HL-60/S4 treated with retinoic acid at 250 ng/mL for 4 days and 3 days (cell line): Measurements from ENCODE around the gene LAD1.

Source experiments
- in situ Hi-C: fragments of 300-500 bp; cut with MboI; formaldehyde crosslinking; loops from 2 replicates; pipeline ENCODE4 v1.7.0; 2022; ENCODE audit warnings: low sequenced_read_pairs

Gene LAD1

DNA sequence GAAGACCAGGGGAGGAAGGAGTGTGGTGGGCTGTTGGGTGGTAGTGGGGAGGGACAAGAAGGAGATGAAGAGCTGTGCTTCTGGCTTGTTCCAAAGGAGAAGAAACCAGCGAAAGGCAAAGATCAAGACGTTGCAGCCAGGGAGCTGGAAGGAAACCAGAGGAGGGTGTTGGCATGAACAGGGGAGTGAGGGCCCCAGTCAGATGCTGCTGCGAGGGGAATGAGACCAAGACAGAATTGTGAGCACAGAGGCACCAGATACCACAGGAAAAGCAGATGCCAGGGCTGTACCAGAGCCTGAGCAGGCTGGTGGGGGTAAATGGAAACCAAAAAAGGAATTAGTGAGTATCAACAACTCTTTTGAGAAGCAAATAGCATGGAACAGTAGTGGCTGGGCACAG lies 6.0 kb downstream of the LAD1 start:
- in situ Hi-C loops: no loop called here

- in situ Hi-C loops: no loop called here
These were observed 7.2 kb downstream of the LAD1 start for GRCh38 chr1:201391651-201392511.

DNA sequence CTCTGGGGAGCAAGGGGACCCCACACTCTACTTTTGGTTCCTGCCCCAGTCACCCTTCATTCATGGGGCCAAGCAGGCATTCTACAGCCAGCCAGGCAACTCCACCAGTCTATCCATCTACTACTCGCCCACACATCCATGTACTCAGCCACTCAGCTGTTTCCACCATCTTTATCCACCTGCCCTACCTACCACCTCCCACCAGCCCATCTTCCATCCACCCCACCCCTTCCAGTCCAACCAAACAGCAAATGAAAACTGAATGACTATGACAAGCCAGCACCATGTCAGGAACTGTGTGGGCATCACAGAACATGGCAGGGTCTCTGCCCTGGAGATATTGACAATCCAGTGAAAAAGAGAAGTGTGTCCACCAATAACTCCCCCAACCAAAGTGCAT lies 7.9 kb downstream of the LAD1 start:
- in situ Hi-C loops: no loop called here

GRCh38 chr1:201389051-201389450 lies 10.1 kb downstream of the LAD1 start:
- in situ Hi-C loops: no loop called here

DNA sequence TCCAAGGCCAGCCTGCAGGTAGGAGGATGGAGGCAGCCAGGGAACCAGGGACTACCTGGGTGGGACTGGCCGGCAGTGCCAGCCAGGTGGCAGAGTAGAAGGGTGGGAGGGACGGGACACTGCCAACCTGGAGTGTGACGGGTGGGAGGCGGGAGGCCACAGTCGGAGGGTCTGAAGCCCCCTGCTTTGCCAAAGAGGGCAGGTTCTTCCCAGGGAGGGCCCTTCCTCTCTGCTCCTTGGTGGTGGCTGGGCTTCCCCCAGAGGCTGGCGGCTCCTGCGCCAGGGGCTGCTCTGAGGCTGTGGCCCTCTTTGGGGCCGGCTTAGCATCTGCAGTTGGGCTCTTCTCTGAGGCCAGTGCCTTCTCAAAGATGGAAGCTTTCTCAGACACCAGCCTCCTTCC lies 12.9 kb downstream of the LAD1 start:
- in situ Hi-C loops: no loop called here

DNA sequence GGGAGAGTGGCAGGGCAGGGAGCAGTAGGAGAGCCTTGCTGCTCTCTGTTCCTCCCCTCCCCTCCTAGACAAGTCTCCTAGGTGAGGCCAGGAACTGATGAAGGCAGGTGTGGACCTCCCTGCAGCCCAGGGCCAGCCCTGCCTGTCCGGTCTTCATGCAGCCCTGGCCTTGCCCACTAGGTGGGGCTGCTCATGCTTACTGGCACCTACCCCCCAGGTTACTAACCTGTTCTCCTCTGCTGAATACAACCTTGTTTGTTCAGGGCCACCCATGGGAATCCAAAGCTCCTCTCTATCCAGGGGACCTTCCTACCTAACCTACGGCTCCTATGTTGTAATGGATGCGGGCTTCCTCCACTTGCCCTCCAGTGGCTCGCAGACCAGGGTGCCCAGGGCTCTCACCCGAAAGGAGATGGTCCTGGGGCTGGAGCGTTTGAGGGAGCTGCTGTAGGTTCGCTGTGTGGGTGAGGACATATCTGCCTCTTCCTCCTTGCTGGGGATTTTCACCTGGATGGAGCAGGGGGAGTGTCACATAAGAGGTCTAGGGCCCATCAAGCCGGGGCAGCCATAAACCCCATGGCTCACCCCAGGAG lies 13.7 kb downstream of the LAD1 start:
- in situ Hi-C loops: no loop called here

- in situ Hi-C loops: no loop called here
These were observed 14.7 kb downstream of the LAD1 start for GRCh38 chr1:201384406-201384782.

GRCh38 chr1:201383647-201384405 lies 15.3 kb downstream of the LAD1 start:
- in situ Hi-C loops: no loop called here

- in situ Hi-C loops: no loop called here
These were observed 18.0 kb downstream of the LAD1 start for GRCh38 chr1:201381130-201381529.

DNA sequence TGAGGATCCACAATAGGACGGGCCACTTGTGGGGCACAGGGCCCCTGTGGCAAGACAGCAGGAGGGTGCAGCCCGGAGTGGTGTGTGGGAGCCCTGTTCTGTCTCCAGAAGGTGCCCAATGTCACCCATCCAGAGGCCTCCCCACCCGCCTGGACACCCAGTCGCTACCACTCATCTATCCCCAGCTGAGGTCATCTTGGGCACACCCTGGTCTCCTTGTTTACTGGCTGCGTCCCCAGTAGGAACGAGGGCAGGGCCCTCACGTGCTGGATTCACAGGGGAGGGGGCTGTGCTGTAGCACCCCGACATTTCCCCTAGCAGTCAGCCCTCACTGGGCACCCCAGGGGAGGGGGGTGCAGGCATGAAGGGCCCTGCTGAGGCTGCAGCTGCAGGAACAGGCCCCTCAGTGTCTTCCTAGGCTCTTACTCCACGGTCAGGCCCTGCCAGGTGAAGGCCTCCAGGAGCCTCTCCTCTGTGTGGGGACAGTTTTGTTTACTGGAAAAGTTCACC lies 19.3 kb downstream of the LAD1 start:
- in situ Hi-C loops: no loop called here

DNA sequence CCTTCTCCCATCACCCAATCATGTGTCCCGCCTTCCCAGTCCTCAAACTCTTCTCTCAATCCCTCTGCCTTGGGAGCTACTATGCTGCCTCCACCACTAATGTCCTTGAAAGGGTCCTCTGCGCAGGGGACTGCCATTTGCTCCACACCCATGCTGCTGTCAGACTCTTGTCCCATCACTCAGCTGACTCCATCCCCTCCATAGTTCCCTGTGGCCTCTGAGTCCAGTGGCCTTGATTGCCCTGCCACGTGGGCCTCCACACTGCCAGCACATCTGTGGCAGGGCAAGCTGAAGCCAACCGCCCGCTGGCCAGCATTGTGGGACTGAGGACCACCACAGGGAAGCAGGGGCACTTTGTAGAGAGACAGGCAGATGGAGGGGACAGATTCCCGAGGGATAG lies 20.3 kb downstream of the LAD1 start:
- in situ Hi-C loops: no loop called here

- in situ Hi-C loops: no loop called here
These were observed 21.5 kb downstream of the LAD1 start, which contains the start of gene TNNT2 for GRCh38 chr1:201377611-201378092. Gene TNNT2, minus strand, starts transcription at chr1:201377680. Its CDS starts 4,426 bp downstream, at chr1:201373254.

- in situ Hi-C loops: no loop called here
These were observed 22.4 kb downstream of the LAD1 start for GRCh38 chr1:201376464-201377374.

DNA sequence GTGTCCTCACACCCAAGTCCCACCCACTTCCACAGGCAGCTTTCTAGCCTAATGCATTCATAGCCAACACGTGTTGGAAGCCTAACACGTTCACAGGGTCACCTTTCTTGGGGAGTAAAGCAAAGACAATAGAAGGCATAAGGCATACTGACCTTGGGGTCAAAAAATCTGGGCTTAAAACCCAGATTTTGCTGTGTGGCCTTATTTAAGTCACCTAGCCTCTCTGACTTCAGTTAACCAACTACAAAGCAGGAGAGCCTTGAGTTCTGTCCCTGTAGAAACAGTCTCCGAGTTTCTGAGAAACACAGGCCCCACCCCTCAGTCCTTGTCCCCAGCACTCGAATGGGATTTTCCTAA lies 23.0 kb downstream of the LAD1 start:
- in situ Hi-C loops: no loop called here

- in situ Hi-C loops: no loop called here
These were observed 24.0 kb downstream of the LAD1 start for GRCh38 chr1:201375169-201375568.

DNA sequence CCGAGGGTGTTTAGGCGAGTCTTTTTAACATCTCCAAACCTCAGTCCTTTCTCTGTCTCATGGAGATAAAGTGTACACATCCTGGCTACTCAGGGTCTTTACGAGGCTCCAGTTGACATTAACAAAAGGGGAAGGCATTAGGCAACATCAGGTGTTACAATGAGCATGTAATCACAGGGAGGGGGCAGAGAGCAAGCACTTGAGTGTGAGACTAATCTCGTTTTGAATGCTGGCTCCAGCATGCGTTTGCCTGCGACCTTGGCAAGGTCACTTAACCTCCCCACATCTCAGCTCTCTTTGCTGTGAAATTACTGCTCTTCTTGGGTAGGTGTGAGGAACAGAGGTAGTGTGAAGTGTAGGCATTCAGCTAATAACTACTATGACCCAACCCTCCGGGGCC lies 24.8 kb downstream of the LAD1 start:
- in situ Hi-C loops: no loop called here

GRCh38 chr1:201371792-201372191 lies 27.3 kb downstream of the LAD1 start:
- in situ Hi-C loops: no loop called here

DNA sequence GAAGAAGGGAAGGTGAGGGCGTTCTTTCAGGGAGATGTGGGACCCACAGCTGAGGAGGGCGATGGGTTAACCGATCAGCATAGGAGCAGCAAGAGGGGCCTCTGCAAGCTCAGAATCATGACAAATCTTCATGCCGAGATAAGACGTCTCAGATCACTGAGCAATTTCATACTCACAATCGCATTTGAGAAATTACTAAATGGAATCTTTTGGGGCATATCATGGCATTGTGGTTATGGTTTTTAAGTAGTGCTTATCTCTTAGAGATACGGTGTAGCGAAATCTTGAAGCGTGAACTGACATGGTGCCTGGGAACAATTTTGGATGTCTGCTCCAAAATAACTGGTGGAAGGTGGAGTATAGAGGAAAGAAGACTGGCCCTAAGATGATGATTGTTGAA lies 27.8 kb downstream of the LAD1 start:
- in situ Hi-C loops: no loop called here

- in situ Hi-C loops: no loop called here
These were observed 28.6 kb downstream of the LAD1 start for GRCh38 chr1:201370500-201370899.

DNA sequence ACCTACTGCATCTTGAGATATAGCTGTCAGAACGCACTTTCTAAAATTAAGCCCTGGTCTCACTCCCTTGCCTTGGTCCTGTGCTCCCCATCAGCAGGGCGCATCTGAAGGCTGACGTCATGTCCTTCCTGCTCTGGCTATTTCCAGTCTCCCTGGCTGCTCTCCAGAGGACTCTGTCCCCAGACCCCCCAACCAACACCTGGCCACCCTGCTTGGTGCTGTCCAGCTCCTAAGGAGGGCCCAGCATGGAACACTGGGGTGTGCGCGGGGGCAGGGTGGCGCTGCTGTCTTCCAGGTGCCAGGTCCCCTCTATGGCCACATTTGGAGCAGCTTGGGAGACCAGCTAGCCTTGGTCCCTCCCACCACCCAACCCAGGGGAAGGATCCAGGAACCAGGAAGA lies 29.9 kb downstream of the LAD1 start:
- in situ Hi-C loops: no loop called here
